ENCODE measurements around the gene XRN1. TPM values are rescaled to one million over a fixed set of nuclear protein-coding genes. Genes with fewer than 3 reads are reported as not detected.

XRN1 gene
- total and polyA plus RNA-seq, 2 of the 8 experiments (the other 6 are each of a cell fraction or from before 2014, with no cell fraction given) = 1.9 to 17.2 TPM

- no peak overlapping the region for H2BK20ac ChIP-seq (ENCODE audit: low read length)
- CTCF ChIA-PET (ENCODE audit: partially characterized antibody) = no interaction called here
- H3K79me1 ChIP-seq (ENCODE audit: low read depth, low read length) = no peaks in the 10 kb centered on the region
- no peak overlapping the region for H4K8ac ChIP-seq (ENCODE audit: extremely low read depth, insufficient read depth, low read length)
- H3K36me3 ChIP-seq (ENCODE audit: control insufficient read depth in 2 of 4, insufficient read depth in 4 of 4, low read length in 3 of 4) = peaks cover 0 to 5% (median 0%) of the 10 kb centered on the region in 4 experiments; a peak in 2 of 8 replicates
- TF ChIP-seq KDM4A (IDR thresholded peaks at IDR 0.05; ENCODE audit: low read depth, low read length, severe bottlenecking) (no peak), ASH2L (IDR thresholded peaks at IDR 0.05; ENCODE audit: low read length) (no peak)
- 77% methylated on average over 3 of the region's 3 CpGs; no CpG with 5 or more reads in 1 of the 2 experiments for WGBS, 2 experiments (ENCODE audit: extremely low coverage in 1 of 2, insufficient coverage in 1 of 2, insufficient read length in 1 of 2, insufficient replicate concordance in 2 of 2, low coverage in 1 of 2, low lambda C conversion rate in 2 of 2, missing lambda C conversion rate in 1 of 2)
- H2AK5ac ChIP-seq (ENCODE audit: low read depth, low read length) = no peak overlapping the region
- no peaks in the 10 kb centered on the region for H3K9me3 ChIP-seq (ENCODE audit: insufficient read depth in 2 of 2, low read depth in 1 of 2, low read length in 1 of 2)
- no peak overlapping the region for H3K14ac ChIP-seq (ENCODE audit: insufficient read length)
- no peaks in the 10 kb centered on the region for H3K79me2 ChIP-seq (ENCODE audit: control insufficient read depth in 1 of 2, insufficient read depth in 2 of 2, low read length in 2 of 2)
- H2BK120ac ChIP-seq (replicated peaks; ENCODE audit: low read depth, low read length) = no peak overlapping the region
- H3K23me2 ChIP-seq (ENCODE audit: low read depth, low read length) = no peaks in the 10 kb centered on the region; the same call in 1 of the 2 replicates
- no peak overlapping the region for H2BK5ac ChIP-seq (ENCODE audit: low read depth, low read length)
- no peak for DNase-seq (ENCODE audit: low read depth in 1 of 2, low spot score in 2 of 2)
- H3K4me1 ChIP-seq (replicated peaks in 1 of 4; ENCODE audit: control insufficient read depth in 3 of 4, insufficient read depth in 4 of 4, low read length in 3 of 4) = no peaks in the 10 kb centered on the region
- H2BK12ac ChIP-seq (ENCODE audit: low read depth, low read length) = no peak overlapping the region
- H3K56ac ChIP-seq (replicated peaks; ENCODE audit: insufficient read length, low read depth, low read length) = no peak overlapping the region
- H4K20me1 ChIP-seq (replicated peaks in 1 of 2; ENCODE audit: control insufficient read depth in 1 of 2, insufficient read depth in 2 of 2, low read length in 2 of 2) = no peaks in the 10 kb centered on the region
- no peak overlapping the region for H3K18ac ChIP-seq (ENCODE audit: extremely low read depth, low read length)
- FAIRE-seq = no peak
- H2AFZ ChIP-seq (ENCODE audit: low read length) = no peak overlapping the region
- POLR2A ChIA-PET (ENCODE audit: partially characterized antibody) = no interaction called here
- H4K5ac ChIP-seq (ENCODE audit: insufficient read length, low read depth, low read length) = no peak overlapping the region
- H3K9ac ChIP-seq (replicated peaks in 1 of 4; ENCODE audit: extremely low read depth in 1 of 4, low read depth in 3 of 4, low read length in 3 of 4) = no peak overlapping the region
- no peak overlapping the region for H2BK15ac ChIP-seq (ENCODE audit: low read length)
- H3K4me3 ChIP-seq (ENCODE audit: extremely low read depth in 1 of 4, insufficient read depth in 2 of 4, low read depth in 3 of 4, low read length in 4 of 4) = no peak overlapping the region
- no peak overlapping the region for H3K4me2 ChIP-seq (ENCODE audit: insufficient read depth in 1 of 2, low read depth in 2 of 2, low read length in 2 of 2)
- no peak overlapping the region for H3K4ac ChIP-seq (replicated peaks; ENCODE audit: insufficient read length, low read depth, low read length)
- H3K27me3 ChIP-seq (replicated peaks in 1 of 4; ENCODE audit: control insufficient read depth in 3 of 4, extremely low read depth in 1 of 4, insufficient read depth in 3 of 4, low read length in 3 of 4) = no peaks in the 10 kb centered on the region
- H3K23ac ChIP-seq (ENCODE audit: insufficient read length) = no peak overlapping the region
- no peak overlapping the region for H3K27ac ChIP-seq (ENCODE audit: low read depth, low read length)
- H4K91ac ChIP-seq (replicated peaks; ENCODE audit: insufficient read length, low read length) = no peak overlapping the region
Observed at GRCh38 chr3:142337994-142338393, 109.8 kb downstream of the XRN1 start.
